ENCODE measurements around the gene TNFRSF12A. TPM values are rescaled to one million over a fixed set of nuclear protein-coding genes. Genes with fewer than 3 reads are reported as not detected.

TNFRSF12A gene
- total and polyA plus RNA-seq, 2 of the 13 experiments (the other 11 are each of a cell fraction or from before 2014, with no cell fraction given) = 61.9 to 66.0 TPM

- TF ChIP-seq LBX2 (CRISPR knock-in tag; IDR thresholded peaks at IDR 0.05; ENCODE audit: borderline replicate concordance) (no peak), ZUFSP (CRISPR knock-in tag; IDR thresholded peaks at IDR 0.05; ENCODE audit: borderline replicate concordance) (no peak), RFX1 (IDR thresholded peaks at IDR 0.05) (no peak), ZNF33B (CRISPR knock-in tag; IDR thresholded peaks at IDR 0.05) (no peak), TEAD2 (CRISPR knock-in tag; IDR thresholded peaks at IDR 0.05) (no peak), ZNF317 (CRISPR knock-in tag; IDR thresholded peaks at IDR 0.05) (no peak), MEIS1 (CRISPR knock-in tag; IDR thresholded peaks at IDR 0.05; ENCODE audit: borderline replicate concordance) (0 out of 2 replicates have a peak, but pooled peaks have one; percentile 3), ZNF552 (CRISPR knock-in tag; IDR thresholded peaks at IDR 0.05; ENCODE audit: borderline replicate concordance) (no peak), SALL2 (CRISPR knock-in tag; IDR thresholded peaks at IDR 0.05) (peak; percentile 55; the same call in 1 of the 2 replicates), POGK (CRISPR knock-in tag; conservative IDR thresholded peaks at IDR 0.05) (no peak), MEIS2 (CRISPR knock-in tag; IDR thresholded peaks at IDR 0.05) (peak; percentile 83), E2F5 (CRISPR knock-in tag; conservative IDR thresholded peaks at IDR 0.05) (no peak), ZBTB7B (CRISPR knock-in tag; IDR thresholded peaks at IDR 0.05) (no peak), HDAC2 (CRISPR knock-in tag; IDR thresholded peaks at IDR 0.05) (no peak), ZNF331 (CRISPR knock-in tag; IDR thresholded peaks at IDR 0.05) (0 out of 2 replicates have a peak, but pooled peaks have one; percentile 30), ZNF687 (CRISPR knock-in tag; IDR thresholded peaks at IDR 0.05) (peak; percentile 33; the same call in 1 of the 2 replicates), ZFP82 (CRISPR knock-in tag; IDR thresholded peaks at IDR 0.05; ENCODE audit: borderline replicate concordance) (no peak; the same call in 1 of the 2 replicates), KAT7 (CRISPR knock-in tag; IDR thresholded peaks at IDR 0.05; ENCODE audit: borderline replicate concordance) (no peak), MED1 (CRISPR knock-in tag; IDR thresholded peaks at IDR 0.05) (no peak)
Measured at GRCh38 chr16:3020247-3020603, at the start of gene TNFRSF12A (continued).

Measured in HepG2 (cell line).